Mononuclear cell (primary cell): ENCODE data around the gene CH25H. TPM values are rescaled to one million over a fixed set of nuclear protein-coding genes. Genes with fewer than 3 reads are reported as not detected.

Experiments used
- H3K27me3 ChIP-seq: 2 replicates; pipeline ENCODE4 v1.6.0; 2011; ENCODE audit warnings: low read length, control low read depth; ENCODE audit not compliant: insufficient read depth
- H3K4me1 ChIP-seq: 2 replicates; pipeline ENCODE4 v1.5.1; 2011; ENCODE audit warnings: mild to moderate bottlenecking, low read length, control low read depth; ENCODE audit not compliant: insufficient read depth
- H3K4me3 ChIP-seq: 2 replicates; pipeline ENCODE4 v1.5.1; 2011; ENCODE audit warnings: mild to moderate bottlenecking, low read length, moderate library complexity
- H3K9me3 ChIP-seq: 2 replicates; pipeline ENCODE4 v1.5.1; 2011; ENCODE audit warnings: low read depth, mild to moderate bottlenecking, control low read depth, low read length
- total RNA-seq: library from RNA; depleted of rRNA; stranded (reverse); fragments of >200 nt; gene quantifications from one replicate; pipeline ENCODE4 v1.2.3, GENCODE V29; 2012

Gene CH25H
- total RNA-seq, 1 donor, result 0.63 TPM

- H3K4me1 ChIP-seq, result peaks cover 61% of the 10 kb centered on the region
Observed at GRCh38 chr10:89240519-89240918, 33.4 kb upstream of the CH25H start.

GRCh38 chr10:89238956-89239644 is 32.0 kb upstream of the CH25H start:
- Histone ChIP-seq H3K27me3 (no peaks in the 10 kb centered on the region), H3K4me3 (no peak overlapping the region), H3K4me1 (peaks cover 68% of the 10 kb centered on the region), H3K9me3 (no peaks in the 10 kb centered on the region)

More at GRCh38 chr10:89240519-89240918, 33.4 kb upstream of the CH25H start:
- Histone ChIP-seq H3K9me3 (no peaks in the 10 kb centered on the region), H3K4me3 (no peak overlapping the region), H3K27me3 (no peaks in the 10 kb centered on the region)

GRCh38 chr10:89237849-89238248 is 30.7 kb upstream of the CH25H start:
- Histone ChIP-seq H3K4me3 (no peak overlapping the region), H3K27me3 (no peaks in the 10 kb centered on the region), H3K9me3 (no peaks in the 10 kb centered on the region), H3K4me1 (peaks cover 58% of the 10 kb centered on the region)

- Histone ChIP-seq H3K27me3 (no peaks in the 10 kb centered on the region), H3K9me3 (no peaks in the 10 kb centered on the region), H3K4me3 (no peak overlapping the region), H3K4me1 (peaks cover 43% of the 10 kb centered on the region)
Observed at GRCh38 chr10:89236226-89236797, 29.2 kb upstream of the CH25H start.

- H3K4me3 ChIP-seq, result no peak overlapping the region
- H3K27me3 ChIP-seq, result no peaks in the 10 kb centered on the region
- H3K9me3 ChIP-seq, result no peaks in the 10 kb centered on the region
- peaks cover 32% of the 10 kb centered on the region for H3K4me1 ChIP-seq
Observed at GRCh38 chr10:89235073-89235798, 28.1 kb upstream of the CH25H start.

GRCh38 chr10:89233033-89233432 is 25.9 kb upstream of the CH25H start:
- H3K9me3 ChIP-seq, result no peaks in the 10 kb centered on the region
- H3K27me3 ChIP-seq, result no peaks in the 10 kb centered on the region
- no peak overlapping the region for H3K4me3 ChIP-seq
- H3K4me1 ChIP-seq, result peaks cover 19% of the 10 kb centered on the region

- no peak overlapping the region for H3K4me3 ChIP-seq
Observed at GRCh38 chr10:89228962-89229361, 21.8 kb upstream of the CH25H start.

GRCh38 chr10:89228146-89228545 is 21.0 kb upstream of the CH25H start:
- H3K4me1 ChIP-seq, result no peaks in the 10 kb centered on the region
- no peaks in the 10 kb centered on the region for H3K27me3 ChIP-seq
- H3K4me3 ChIP-seq, result no peak overlapping the region
- no peaks in the 10 kb centered on the region for H3K9me3 ChIP-seq

More at GRCh38 chr10:89228962-89229361, 21.8 kb upstream of the CH25H start:
- Histone ChIP-seq H3K4me1 (no peaks in the 10 kb centered on the region), H3K27me3 (no peaks in the 10 kb centered on the region), H3K9me3 (no peaks in the 10 kb centered on the region)

- H3K4me1 ChIP-seq, result no peaks in the 10 kb centered on the region
- no peak overlapping the region for H3K4me3 ChIP-seq
- no peaks in the 10 kb centered on the region for H3K9me3 ChIP-seq
- H3K27me3 ChIP-seq, result no peaks in the 10 kb centered on the region
Observed at GRCh38 chr10:89226891-89227290, 19.8 kb upstream of the CH25H start.

- Histone ChIP-seq H3K4me3 (no peak overlapping the region), H3K9me3 (no peaks in the 10 kb centered on the region), H3K27me3 (no peaks in the 10 kb centered on the region)
Observed at GRCh38 chr10:89224739-89225443, 17.8 kb upstream of the CH25H start.

GRCh38 chr10:89221919-89222318 is 14.8 kb upstream of the CH25H start:
- no peaks in the 10 kb centered on the region for H3K9me3 ChIP-seq
- H3K27me3 ChIP-seq, result no peaks in the 10 kb centered on the region
- H3K4me1 ChIP-seq, result peaks cover 6% of the 10 kb centered on the region
- H3K4me3 ChIP-seq, result no peak overlapping the region

More at GRCh38 chr10:89224739-89225443, 17.8 kb upstream of the CH25H start:
- H3K4me1 ChIP-seq, result no peaks in the 10 kb centered on the region

- Histone ChIP-seq H3K27me3 (no peaks in the 10 kb centered on the region), H3K4me1 (peaks cover 6% of the 10 kb centered on the region), H3K4me3 (no peak overlapping the region), H3K9me3 (no peaks in the 10 kb centered on the region)
Observed at GRCh38 chr10:89219513-89220218, 12.5 kb upstream of the CH25H start.

GRCh38 chr10:89217057-89217990 is 10.2 kb upstream of the CH25H start:
- Histone ChIP-seq H3K27me3 (no peaks in the 10 kb centered on the region), H3K9me3 (no peaks in the 10 kb centered on the region), H3K4me1 (peaks cover 6% of the 10 kb centered on the region), H3K4me3 (no peak overlapping the region)

- Histone ChIP-seq H3K4me3 (no peak overlapping the region), H3K27me3 (peaks cover 4% of the 10 kb centered on the region), H3K9me3 (no peaks in the 10 kb centered on the region), H3K4me1 (peaks cover 6% of the 10 kb centered on the region)
Observed at GRCh38 chr10:89216056-89216455, 8.9 kb upstream of the CH25H start.
